SU-DHL-6 (cell line): ENCODE results near the gene CLPTM1L.

Experiments
- H2AFZ ChIP-seq: fragments of 200-600 bp; sonication (generic); 2 replicates; pipeline ENCODE4 v1.6.1; 2014; ENCODE audit warnings: low read depth, mild to moderate bottlenecking, moderate library complexity, mixed read lengths, antibody characterized with exemption, low read length; ENCODE audit not compliant: severe bottlenecking
- H3F3A ChIP-seq: fragments of 200-600 bp; shearing (Covaris generic); 2 replicates; pipeline ENCODE4 v1.6.0; 2016; ENCODE audit warnings: antibody characterized with exemption, mild to moderate bottlenecking; ENCODE audit not compliant: insufficient read depth
- H3K27ac ChIP-seq: fragments of 200-600 bp; sonication (generic); 2 replicates; pipeline ENCODE4 v1.5.1; 2016; ENCODE audit warnings: low read depth, mild to moderate bottlenecking, low read length, moderate library complexity, mixed read lengths
- H3K27me3 ChIP-seq: fragments of 200-600 bp; sonication (generic), shearing (Covaris generic); 2 replicates; pipeline ENCODE4 v1.6.0; 2014; ENCODE audit warnings: mild to moderate bottlenecking, low read length
- H3K36me3 ChIP-seq: fragments of 200-600 bp; sonication (generic); 2 replicates; pipeline ENCODE4 v1.6.1; 2014; ENCODE audit warnings: mild to moderate bottlenecking, low read length, mixed read lengths
- H3K4me2 ChIP-seq: fragments of 300-600, 200-600 bp; shearing (Covaris generic), sonication (generic); 2 replicates; pipeline ENCODE4 v1.6.0; 2014; ENCODE audit warnings: low read length, low read depth, mild to moderate bottlenecking; ENCODE audit not compliant: poor library complexity, severe bottlenecking
- H3K4me3 ChIP-seq: fragments of 200-600 bp; sonication (generic); 2 replicates; pipeline ENCODE4 v1.5.1; 2014; ENCODE audit warnings: antibody characterized with exemption, low read length, mild to moderate bottlenecking, mixed read lengths; ENCODE audit not compliant: insufficient read depth, poor library complexity, severe bottlenecking
- H3K79me2 ChIP-seq: fragments of 200-600 bp; sonication (generic); 2 replicates; pipeline ENCODE4 v1.6.1; 2014; ENCODE audit warnings: mild to moderate bottlenecking, low read length, moderate library complexity; ENCODE audit not compliant: insufficient read depth
- H3K9ac ChIP-seq: fragments of 200-600 bp; sonication (generic); 2 replicates; pipeline ENCODE4 v1.7.0; 2014; ENCODE audit warnings: mild to moderate bottlenecking, low read length
- H3K9me2 ChIP-seq: fragments of 200-600 bp; sonication (generic); replicated peaks from 2 replicates; pipeline ENCODE4 v1.6.1; 2014; ENCODE audit warnings: low read length; ENCODE audit not compliant: insufficient read depth
- H3K9me3 ChIP-seq: fragments of 200-600 bp; sonication (generic); 2 replicates; pipeline ENCODE4 v1.6.1; 2014; ENCODE audit warnings: low read length, mixed read lengths; ENCODE audit not compliant: insufficient read depth
- H4K20me1 ChIP-seq: fragments of 200-600 bp; sonication (generic); 2 replicates; pipeline ENCODE4 v1.6.1; 2014; ENCODE audit warnings: low read depth, mild to moderate bottlenecking, antibody characterized with exemption, low read length, moderate library complexity, mixed read lengths
- EZH2phosphoT487 ChIP-seq: fragments of 200-600 bp; sonication (generic), shearing (Covaris generic); conservative IDR thresholded peaks from 2 replicates; pipeline ENCODE4 v1.6.1; 2018; ENCODE audit warnings: mild to moderate bottlenecking, antibody characterized with exemption, low read length, moderate library complexity, mixed read lengths
- TF ChIP-seq, protein P1 (sequence below): fragments of 200-600 bp; sonication (generic); IDR thresholded peaks from one replicate; pipeline ENCODE4 v1.5.1; 2017; ENCODE audit warnings: antibody characterized with exemption, mild to moderate bottlenecking, low read length, moderate library complexity; ENCODE audit not compliant: insufficient read depth, poor library complexity, severe bottlenecking

The CLPTM1L gene

DNA sequence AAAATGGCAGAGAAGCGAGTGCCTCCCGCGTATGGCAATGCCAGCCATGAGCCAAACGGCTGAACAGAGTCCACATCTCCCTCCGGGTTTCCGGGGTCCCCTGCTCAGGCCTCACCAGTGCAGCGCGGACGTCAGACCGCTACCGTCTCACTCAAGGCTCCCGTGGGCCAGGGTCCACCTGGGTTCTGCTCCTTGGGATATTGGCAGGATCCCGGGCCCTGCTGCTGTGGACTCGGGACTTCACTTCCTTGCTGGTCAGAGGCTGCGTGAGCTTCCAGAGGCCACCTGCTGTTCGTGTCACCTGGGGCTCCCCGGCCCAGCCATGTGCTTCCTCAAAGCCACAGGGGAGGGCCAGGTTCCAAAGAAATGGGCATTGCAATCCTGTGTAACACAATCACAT lies 38.4 kb upstream of the CLPTM1L start:
- Histone ChIP-seq H3F3A (0 out of 2 replicates have a peak, but pooled peaks cover 5% of the 10 kb centered on the region), H3K9me2 (no peaks in the 10 kb centered on the region), H3K27me3 (no peaks in the 10 kb centered on the region), H4K20me1 (no peaks in the 10 kb centered on the region), H3K9ac (no peak overlapping the region), H3K27ac (no peak overlapping the region), H3K4me3 (no peak overlapping the region), H3K79me2 (no peaks in the 10 kb centered on the region), H2AFZ (no peak overlapping the region), H3K9me3 (no peaks in the 10 kb centered on the region), H3K36me3 (no peaks in the 10 kb centered on the region), H3K4me2 (no peak overlapping the region)
- TF ChIP-seq, protein P1, sequence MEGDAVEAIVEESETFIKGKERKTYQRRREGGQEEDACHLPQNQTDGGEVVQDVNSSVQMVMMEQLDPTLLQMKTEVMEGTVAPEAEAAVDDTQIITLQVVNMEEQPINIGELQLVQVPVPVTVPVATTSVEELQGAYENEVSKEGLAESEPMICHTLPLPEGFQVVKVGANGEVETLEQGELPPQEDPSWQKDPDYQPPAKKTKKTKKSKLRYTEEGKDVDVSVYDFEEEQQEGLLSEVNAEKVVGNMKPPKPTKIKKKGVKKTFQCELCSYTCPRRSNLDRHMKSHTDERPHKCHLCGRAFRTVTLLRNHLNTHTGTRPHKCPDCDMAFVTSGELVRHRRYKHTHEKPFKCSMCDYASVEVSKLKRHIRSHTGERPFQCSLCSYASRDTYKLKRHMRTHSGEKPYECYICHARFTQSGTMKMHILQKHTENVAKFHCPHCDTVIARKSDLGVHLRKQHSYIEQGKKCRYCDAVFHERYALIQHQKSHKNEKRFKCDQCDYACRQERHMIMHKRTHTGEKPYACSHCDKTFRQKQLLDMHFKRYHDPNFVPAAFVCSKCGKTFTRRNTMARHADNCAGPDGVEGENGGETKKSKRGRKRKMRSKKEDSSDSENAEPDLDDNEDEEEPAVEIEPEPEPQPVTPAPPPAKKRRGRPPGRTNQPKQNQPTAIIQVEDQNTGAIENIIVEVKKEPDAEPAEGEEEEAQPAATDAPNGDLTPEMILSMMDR, result no peak
- TF ChIP-seq EZH2phosphoT487, result no peak

DNA sequence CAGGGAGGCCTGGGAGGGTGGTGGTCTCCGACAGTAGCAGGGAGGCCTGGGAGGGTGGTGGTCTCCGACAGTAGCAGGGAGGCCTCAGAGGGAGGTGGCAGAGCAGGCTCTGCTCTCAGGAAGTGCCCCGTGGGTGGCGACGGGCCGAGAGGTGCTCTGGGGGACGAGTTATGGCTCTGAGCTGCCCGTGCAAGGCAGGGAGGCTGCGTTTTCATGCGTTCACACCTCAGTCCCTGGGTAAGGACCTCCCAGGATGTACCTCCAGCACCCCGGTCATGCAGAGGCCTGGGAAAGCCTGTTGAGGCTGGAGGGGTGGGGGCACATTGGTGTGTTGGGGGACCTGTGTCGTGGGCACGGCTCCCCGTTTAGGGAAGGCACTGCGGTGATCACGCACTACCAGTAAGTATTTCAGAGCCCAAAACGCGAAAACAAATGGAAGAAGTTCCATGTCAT lies 37.4 kb upstream of the CLPTM1L start:
- Histone ChIP-seq H3F3A (0 out of 2 replicates have a peak, but pooled peaks cover 5% of the 10 kb centered on the region), H3K4me2 (no peak overlapping the region), H3K9me2 (no peaks in the 10 kb centered on the region), H3K9ac (no peak overlapping the region), H3K36me3 (no peaks in the 10 kb centered on the region), H3K4me3 (no peak overlapping the region), H3K27ac (no peak overlapping the region), H2AFZ (no peak overlapping the region), H3K9me3 (no peaks in the 10 kb centered on the region), H3K27me3 (no peaks in the 10 kb centered on the region), H3K79me2 (no peaks in the 10 kb centered on the region), H4K20me1 (no peaks in the 10 kb centered on the region)
- TF ChIP-seq, protein P1, result no peak
- no peak for TF ChIP-seq EZH2phosphoT487

DNA sequence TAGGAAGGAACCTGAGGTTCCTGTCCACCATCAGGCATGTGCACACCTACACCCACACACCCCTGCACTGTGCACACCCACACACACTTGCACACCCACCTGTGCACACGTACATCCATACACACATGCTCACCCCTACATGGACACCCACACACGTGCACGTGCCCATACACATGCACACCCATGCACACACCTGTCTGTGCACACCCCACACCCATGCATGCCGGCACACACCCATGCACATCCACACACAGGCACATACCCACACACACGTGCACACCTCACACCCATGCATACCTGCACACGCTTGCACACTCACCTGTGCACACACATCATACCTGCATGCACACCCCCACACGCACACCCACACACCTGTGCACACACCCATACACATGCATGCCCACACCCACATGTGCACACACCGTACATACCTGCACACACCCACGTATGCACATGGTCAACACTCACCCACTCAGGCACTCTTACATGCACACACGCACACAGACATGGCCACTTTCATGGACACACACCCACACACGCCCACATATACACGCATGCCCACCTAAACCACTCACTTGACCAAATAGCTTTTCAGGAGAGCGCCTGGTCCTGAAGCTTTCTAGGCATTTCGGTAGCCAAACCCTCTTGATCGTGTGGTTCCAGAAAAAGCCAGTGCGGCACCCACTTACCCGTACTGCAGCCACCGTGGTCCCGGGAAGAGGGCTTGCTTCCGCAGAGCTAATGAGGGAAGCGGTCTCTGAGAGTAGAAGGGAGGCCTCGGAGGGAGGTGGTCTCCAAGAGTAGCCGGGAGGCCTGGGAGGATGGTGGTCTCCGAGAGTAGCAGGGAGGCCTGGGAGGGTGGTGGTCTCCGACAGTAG lies 36.7 kb upstream of the CLPTM1L start:
- no peak for TF ChIP-seq EZH2phosphoT487
- TF ChIP-seq, protein P1, result no peak
- Histone ChIP-seq H3K9ac (no peak overlapping the region), H3K4me3 (no peak overlapping the region), H3K9me3 (no peaks in the 10 kb centered on the region), H4K20me1 (no peaks in the 10 kb centered on the region), H2AFZ (no peak overlapping the region), H3K36me3 (no peaks in the 10 kb centered on the region), H3K4me2 (no peak overlapping the region), H3F3A (0 out of 2 replicates have a peak, but pooled peaks cover 5% of the 10 kb centered on the region), H3K27ac (no peak overlapping the region), H3K27me3 (no peaks in the 10 kb centered on the region), H3K79me2 (no peaks in the 10 kb centered on the region), H3K9me2 (no peaks in the 10 kb centered on the region)
